Hindlimb muscle (tissue), 1 donor: ENCODE data around the gene C9orf50. TPM values are rescaled to one million over a fixed set of nuclear protein-coding genes. Genes with fewer than 3 reads are reported as not detected.
"Not testable (repeated sequence)": the region's sequence is repeated elsewhere in the genome, so short reads cannot be mapped to it uniquely, and the experiment has no call there.

Experiments used
- DNase-seq: peaks from one replicate; pipeline ENCODE4 v3.0.0-alpha.2; 2013
- polyA plus RNA-seq: library from polyadenylated mRNA; unstranded; fragments of 120-200 nt; gene quantifications from one replicate; pipeline ENCODE4 v1.2.1, GENCODE V29; 2013; ENCODE audit not compliant: insufficient read length

Gene C9orf50
- polyA plus RNA-seq, 1 donor, result 0.26 TPM

DNA sequence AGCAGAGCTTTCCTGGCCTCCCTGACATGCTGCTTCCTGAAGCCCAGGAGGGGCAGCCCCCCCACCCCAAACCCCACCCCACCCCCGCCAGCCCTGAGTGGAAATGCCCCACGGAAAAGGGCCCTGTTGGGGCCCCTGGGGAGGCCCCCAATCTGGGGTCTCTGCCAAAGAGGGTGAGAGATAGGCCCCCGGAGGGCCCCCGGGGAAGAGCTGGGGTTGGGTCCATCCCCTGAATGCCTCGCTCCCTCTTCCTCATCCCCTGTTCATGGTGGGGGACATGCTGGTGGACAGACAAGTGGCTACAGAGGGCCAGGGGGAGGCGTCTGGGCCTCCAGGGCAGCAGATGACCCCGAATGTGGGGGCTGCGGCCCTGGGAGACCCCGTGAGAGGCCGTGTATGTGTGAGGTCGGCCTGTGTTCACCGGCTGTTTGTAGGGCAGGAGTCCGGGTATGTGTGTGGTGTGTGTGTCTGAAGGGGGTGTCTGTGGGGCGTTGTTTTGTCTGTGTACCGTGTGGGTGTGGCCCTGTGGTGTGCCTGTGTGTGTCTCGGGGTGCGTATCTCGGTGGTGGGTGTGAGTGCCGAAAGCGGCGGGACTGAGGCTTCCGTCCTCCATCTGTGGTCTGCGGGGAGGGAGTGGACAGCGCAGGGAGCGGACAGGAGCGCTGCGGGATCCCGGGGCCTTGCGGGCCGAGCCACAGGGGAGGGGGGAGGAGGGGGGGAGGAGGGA, 11.3 kb downstream of the C9orf50 start:
- no peak for DNase-seq

- no peak for DNase-seq
These were observed 12.1 kb downstream of the C9orf50 start for GRCh38 chr9:129608561-129609481.

- no peak for DNase-seq
These were observed 13.9 kb downstream of the C9orf50 start for GRCh38 chr9:129607027-129607387.

GRCh38 chr9:129606161-129607026, 14.5 kb downstream of the C9orf50 start:
- no peak for DNase-seq

GRCh38 chr9:129604766-129605163, 16.1 kb downstream of the C9orf50 start:
- DNase-seq, result no peak

DNA sequence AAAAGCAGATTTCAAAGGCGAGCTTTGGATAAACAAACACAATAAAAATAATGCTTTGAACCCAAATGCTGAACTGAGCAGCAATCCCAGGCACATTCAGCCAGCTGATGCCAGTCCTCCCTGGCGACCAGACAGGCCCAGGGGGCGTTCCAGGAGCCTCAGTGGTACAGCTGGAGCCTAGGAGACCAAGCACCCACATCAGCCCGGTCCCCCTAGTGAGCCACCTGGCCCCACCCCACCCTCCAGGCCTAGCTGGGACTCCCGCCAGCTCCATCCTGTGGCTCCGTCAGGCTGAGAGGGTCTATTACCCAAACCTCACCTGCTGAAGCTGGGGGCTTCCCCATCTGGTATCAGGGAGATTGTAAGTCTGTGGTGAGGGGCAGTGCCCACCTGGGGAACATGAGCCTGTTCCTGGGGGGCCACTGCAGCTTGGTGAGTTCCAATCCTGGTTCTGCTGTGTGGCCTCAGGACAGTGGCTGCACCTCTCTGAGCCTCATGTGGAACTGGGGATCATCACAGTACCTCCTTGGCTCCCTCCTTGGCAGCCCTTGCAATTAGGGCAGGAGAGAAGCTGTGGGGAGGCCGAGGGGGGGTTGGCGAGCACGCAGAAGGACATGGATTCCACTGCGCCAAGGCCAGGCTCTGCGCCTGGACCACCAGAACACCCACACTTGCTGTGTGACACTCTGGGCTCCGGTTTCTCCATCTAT, 16.7 kb downstream of the C9orf50 start:
- DNase-seq, result no peak

- DNase-seq, result no peak
These were observed 18.1 kb downstream of the C9orf50 start for GRCh38 chr9:129602598-129603415.

GRCh38 chr9:129601082-129601674, 19.7 kb downstream of the C9orf50 start:
- DNase-seq, result no peak

GRCh38 chr9:129598089-129598596, 22.8 kb downstream of the C9orf50 start:
- no peak for DNase-seq

DNA sequence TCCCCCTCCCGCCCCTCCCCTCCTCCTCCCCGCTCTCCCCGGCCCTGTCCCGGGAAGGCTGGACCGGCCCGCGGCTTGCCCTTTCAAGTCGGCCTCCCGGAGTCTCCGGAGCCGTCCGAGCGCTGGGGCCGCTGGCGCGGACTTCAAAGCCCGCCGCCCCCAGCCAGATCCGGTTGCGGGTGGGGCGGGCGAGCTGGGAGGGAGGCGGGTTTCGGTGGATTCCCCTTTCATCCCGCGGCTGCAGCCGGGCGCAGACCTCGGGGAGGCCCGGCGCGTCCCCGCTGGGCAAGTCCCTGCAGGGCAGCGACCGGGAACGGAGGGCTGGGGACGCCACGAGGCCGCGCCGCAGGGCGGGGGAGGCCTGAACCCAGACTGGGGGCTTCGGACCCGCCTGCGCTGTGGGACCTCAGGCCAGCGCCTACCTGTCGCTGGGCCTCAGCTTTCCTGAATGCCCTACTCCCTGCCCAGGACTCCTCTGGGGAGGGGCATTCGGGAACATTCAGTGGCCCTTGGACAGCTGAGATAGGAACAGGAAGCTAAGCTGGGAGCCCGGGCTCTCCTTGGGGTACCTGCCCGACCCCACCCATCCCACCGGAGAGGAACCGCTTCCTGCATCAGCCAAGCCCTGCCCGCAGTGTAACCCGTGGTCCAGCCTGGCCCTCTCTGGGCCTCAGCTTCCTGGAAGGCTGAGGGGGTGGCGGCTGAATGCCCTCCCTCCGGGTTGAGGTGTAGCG, 23.4 kb downstream of the C9orf50 start:
- peak; percentile 69 for DNase-seq

DNA sequence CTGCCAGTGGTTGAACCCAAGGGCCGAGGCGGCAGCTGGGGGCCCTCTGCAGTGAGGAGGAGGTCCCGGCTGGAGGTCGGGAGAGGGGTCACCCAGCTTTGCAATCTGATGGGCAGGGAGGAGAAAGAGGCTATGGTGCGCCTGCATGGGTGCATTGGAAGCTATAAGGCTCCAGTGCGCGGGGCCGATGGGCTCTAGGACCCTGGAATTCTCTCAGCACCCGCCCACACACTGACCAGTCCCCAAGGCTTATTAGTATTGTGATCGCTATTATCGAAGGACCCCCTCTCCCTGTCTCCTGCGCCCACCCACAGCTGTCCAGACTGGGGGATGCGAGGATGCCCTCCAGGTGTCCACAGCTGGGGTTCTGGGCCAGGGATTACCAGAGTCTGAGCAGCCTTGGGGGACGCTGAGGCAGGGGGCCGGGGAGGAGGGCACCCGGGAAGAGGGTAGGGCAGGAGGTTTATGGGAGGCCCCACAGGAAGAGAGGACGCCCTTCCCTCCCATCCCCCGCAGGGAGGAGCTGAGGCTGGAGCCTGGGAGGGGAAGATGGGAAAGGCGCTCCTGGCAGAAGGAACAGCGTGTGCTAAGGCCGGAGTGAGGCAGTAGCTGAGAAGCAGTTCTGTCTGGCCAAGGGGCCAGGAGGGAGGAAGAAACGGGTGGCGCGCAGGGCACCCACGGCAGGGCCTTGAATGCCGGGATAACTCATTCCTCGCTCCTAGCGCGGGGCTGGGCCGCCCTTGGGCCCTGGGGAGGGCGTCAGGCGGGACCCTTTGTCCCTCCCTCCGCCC, 24.2 kb downstream of the C9orf50 start:
- peak; percentile 52 for DNase-seq

DNA sequence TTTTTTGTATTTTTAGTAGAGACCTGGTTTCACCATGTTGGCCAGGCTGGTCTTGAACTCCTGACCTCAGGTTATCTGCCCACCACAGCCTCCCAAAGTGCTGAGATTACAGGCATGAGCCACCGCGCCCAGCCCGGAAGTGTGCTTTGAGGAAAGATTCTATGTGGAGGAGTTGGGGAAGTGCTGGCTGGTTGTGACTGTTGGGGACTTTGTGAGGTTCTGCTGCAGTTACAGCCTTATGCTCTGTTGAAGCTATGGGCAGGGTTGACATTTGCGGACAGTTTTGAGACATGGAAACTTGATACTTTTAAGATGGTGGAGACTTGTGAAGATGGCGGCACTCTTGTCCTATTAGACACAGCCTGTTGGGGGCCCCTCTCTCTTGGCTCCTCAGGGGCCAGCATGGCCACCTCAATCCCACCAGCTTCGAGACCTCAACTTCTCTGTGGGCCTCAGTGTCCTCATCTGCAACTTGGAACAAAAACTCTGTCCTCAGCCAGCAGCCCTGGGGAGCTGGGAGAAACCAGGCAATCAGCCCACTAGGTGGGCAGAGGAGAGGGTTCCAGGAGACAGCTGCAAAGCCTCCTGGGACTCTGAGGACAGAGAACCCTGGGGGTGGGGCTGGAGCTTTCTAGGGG, 24.9 kb downstream of the C9orf50 start:
- no peak for DNase-seq

GRCh38 chr9:129595311-129595741, 25.6 kb downstream of the C9orf50 start:
- DNase-seq, result no peak

DNA sequence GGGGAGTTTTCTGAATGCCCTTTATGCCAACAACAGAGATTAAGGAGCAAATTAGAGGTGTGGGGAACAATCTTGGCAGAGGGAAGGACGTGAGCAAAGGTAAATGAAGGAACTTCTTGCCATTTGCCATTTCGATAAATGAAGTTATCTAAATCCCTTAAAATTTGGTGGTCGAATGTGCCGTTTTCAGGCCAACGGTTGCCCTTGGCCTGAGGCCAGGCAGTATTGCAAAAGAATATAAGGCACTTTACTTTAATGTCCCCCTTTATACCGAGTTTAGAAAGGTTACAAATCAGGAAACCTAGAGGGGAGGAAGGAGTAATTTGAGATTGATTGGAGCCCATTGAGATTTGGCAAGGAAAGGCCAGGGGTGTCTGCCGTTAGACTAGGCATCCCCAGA, 26.3 kb downstream of the C9orf50 start:
- DNase-seq, result no peak

GRCh38 chr9:129592790-129593189, 28.1 kb downstream of the C9orf50 start:
- DNase-seq, result not testable (repeated sequence)

GRCh38 chr9:129591916-129592315, 29.0 kb downstream of the C9orf50 start:
- no peak for DNase-seq

DNA sequence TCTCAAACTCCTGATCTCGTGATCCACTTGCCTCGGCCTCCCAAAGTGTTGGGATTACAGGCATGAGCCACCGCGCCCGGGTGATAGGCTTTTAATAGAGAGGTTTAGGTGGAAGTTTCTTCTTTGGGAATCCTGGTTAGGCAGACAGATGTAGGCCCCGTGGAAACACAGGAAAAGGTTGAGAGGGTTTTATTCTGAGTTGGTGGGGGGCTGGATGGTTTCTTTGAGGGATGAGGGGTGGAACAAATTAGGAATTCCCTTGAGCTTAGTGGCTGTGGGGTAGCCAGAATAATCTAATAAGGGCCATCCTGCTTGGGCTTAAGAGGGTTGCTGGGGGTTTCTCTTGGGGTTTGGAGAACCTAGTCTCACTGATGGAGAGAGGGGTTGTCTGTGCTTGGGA, 30.4 kb downstream of the C9orf50 start:
- no peak for DNase-seq

DNA sequence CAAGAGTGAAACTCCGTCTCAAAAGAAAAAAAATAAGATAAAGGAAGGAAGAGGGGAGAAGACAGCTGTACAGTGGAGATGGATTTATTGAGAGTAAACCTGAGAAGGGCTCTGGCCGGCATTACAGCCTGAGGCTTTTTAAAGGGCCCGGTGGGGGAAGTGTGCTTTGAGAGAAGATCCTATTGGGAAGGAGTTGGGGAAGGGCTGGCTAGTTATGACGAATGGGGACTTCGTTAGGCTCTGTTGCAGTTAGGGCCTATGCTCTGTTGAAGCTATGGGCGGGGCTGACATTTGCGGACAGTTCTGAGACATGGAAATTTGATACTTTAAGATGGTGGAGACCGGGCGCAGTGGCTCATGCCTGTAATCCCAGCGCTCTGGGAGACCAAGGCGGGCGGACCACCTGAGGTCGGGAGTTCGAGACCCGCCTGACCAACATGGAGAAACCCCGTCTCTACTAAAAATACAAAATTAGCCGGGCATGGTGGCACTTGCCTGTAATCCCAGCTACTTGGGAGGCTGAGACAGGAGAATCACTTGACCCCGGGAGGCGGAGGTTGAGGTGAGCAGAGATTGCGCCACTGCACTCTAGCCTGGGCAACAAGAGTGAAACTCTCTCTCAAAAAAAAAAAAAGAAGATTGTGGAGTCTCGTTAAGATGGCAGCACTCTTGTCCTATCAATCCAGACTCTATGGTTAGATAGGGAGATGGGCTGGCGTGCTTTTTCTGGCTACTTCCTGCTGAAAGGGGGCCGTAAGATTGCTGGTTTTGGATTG, 33.2 kb downstream of the C9orf50 start:
- DNase-seq, result no peak
